NCI-H748 (cell line): ENCODE results near the gene GABARAPL2.

Experiments
- DNase-seq: peaks from one replicate; lab custom pipeline; 2025; ENCODE audit not compliant: unreplicated experiment; lab: John Stamatoyannopoulos, UW

GABARAPL2 gene

DNA sequence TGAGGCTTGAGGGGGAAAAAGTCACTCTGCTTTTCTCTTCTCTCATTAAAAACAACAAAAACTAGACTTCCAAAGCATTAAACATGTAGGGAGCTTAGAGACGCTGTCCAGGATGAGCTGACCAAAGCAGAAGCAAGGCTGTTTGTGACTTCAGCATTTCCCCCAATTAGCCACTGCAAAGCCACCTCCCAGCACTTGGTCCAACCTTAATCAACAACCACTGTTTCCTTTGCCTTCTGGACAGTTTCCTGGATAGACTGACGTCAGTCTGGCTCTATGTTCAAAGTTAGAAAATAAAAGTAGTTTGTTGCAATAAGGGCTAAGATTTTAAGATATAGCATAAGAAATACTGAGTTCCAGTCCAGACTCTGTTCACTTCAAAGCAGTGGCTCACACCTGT is 13.2 kb upstream of the GABARAPL2 start:
- no peak for DNase-seq

DNA sequence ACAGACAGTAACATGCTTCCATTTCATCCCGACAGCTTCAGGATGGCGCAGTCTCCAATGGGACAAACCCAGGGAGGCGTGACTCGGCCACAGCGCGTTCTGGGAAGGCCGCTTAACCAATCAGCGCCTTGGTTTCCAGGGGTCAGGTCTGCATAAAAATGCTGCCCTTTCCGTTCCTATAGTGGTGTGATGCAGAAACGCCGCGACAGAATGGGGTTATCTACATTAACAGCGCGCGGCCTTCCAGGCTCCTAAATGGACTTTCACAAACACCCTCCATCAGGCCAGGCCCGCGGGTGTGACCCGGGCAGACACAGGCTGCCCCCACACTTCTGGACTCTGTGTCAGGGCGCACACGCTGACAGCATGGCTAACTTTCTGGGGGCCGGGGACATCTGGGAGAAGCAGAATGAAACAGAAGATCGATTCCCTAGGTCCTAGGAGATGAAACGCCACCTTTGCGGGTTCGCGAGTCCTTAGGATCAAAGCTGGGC is 10.9 kb upstream of the GABARAPL2 start:
- DNase-seq: peak; percentile 87

DNA sequence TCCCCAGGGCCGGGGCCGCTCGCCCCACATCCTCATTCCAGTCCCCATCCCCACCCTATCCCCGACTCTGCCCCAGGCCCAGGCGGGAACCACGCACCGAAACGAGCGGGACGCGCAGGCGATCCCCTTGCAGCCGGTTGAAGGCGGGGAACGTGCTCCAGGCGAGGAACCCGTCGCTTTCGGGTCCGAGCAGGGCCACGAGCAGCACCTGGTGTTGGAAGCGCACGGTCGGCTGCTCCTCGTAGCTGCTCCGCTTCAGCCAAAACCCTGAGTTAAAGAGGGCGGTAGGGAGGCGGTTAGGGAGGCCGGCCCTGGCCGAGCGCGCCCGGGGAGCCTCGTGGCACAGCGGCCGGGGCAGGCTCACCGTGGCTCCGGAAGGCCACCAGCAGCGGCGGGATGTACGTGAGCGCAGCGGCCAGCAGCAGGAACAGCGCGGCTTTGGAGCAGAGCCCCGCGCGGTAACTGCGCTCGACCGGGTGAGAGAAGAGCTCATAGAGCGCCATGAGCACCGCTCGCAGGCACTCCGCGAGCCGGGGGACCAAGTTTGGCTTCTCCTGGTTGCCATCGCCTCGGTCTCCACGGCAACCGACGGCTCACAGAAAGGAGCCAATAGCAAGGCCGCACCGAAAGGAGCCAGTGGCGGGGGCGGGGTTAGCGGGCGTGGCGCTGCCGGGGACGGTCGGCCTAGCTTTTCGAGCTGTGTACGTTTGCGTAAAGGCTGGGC is 10.3 kb upstream of the GABARAPL2 start, which contains the start of gene TMEM231:
Gene TMEM231, minus strand, starts transcription at position 546 of the 724 bp plus-strand sequence. Its CDS starts 43 bp downstream, at position 503.
- peak; percentile 95 for DNase-seq

DNA sequence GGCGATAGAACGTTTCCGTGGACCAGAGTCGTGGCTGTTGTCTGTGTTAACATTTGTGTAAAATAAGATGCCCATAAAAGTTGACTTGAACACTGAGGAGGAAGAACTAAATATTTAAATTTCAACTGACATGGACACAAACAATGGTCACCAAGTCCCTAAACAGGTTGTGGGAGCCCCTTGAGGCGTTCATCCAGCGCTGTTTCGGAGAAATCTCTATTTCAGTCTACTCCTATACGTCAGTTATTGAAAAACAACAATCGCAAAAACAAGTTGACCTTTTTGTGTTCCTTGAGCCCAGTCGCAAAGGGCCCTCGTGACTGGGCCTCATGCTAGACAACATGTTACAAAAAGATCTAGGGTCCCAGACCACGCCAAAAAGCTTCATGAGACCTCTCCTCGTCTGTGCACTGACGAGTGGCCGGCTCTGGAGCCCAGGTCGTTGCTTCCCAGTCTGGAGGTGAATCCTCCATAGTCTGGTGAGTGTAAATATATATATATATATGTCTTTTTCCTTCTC is 9.7 kb upstream of the GABARAPL2 start:
- DNase-seq: no peak

DNA sequence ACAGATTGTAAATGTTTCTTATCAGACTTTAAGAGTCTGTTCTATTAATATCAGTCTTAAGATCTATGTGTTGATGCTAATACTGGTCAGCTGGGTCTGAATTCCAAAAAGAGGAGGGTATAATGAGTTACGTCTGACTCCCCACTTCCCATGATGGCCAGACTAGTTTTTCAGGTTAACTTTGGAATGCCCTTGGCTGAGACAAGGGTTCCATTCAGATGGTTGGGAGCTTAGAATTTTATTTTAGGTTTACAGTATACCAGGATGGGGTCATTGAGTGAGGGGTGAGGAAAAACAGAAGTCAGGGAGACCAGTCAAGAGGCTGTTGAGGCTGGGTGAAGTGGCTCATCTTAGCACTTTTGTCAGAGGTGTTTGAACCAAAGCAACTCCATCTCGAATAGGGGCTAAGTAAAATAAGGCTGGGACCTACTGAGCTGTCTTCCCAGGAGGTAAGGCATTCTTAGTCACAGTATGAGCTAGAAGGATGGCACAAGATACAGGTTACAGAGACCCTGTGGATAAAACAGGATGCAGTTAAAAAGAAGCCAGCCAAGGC is 7.3 kb upstream of the GABARAPL2 start:
- no peak for DNase-seq

DNA sequence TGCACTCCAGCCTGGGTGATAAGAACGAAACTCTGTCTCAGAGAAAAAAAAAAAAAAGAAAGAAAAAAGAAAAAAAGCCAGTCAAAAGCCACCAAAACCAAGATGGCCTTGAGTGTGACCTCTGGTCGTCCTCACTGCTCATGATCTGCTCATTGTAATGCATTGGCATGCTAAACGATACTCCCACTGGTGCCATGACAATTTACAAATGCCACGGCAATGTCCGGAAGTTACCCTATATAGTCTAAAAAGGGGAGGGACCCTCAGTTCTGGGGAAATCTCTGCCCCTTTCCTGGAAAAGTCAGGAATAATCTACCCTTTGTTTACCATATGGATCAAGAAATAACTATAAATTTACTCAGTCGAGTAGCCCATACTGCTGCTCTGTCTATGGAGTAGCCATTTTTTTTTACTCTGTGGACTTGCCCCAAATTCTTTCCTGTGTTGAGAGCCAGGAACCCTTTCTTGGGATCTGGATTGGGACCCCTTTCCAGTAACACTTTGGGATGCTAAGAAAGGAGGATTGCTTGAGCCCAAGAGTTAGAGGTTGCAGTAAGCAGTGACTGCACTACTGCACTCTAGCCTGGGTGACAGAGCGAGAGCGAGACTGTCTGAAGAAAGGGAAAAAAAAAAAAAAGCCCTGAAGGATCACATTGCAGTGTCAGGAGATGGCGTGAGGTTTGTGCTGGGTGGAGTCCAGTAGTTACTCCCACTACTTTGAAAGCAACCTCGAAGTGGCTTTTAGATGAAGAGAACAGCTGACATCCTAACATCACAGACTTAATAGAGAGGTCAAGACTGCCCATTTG is 6.4 kb upstream of the GABARAPL2 start:
- DNase-seq: no peak

DNA sequence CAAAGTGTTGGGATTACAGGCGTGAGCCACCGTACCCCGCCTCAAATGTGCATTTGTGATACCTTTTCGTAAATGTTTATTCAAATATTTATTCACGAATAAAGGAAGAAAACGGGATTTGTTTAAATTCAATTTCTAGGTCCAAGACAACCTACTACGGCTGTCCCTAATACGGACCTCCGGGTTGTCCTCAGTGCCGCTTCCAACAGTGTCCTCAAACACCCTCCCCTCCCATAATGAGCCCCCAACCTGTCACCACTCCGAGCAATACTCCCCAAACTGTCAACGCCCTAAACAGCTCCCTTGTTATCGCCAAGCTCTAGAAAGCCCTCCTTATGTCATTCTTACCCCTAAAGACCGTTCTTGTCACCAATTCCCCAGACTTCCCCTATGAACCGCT is 539 bp upstream of the GABARAPL2 start:
- DNase-seq: no peak

DNA sequence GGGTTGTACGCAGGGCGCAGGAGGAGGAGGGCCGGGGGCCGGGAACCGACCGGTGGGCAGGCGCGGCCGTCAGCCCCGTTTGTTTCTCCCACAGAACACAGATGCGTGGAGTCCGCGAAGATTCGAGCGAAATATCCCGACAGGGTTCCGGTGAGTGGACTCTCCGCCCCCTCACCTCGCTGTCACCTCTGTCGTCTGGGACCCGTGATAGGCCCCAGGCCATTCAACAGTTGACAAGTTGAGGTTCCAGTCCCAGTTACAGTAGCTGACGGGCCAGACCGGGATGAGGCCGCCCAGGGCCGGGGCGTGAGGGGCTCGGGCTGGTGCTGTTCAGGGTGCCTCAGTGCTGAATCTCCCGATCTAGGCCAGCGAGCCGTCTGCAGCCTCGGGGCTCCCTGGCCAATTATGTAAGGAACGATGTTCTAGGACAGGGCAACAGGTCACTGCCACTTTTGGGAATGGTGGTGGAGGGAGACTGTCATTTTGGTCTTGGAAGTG is 628 bp downstream of the GABARAPL2 start:
- DNase-seq: no peak

DNA sequence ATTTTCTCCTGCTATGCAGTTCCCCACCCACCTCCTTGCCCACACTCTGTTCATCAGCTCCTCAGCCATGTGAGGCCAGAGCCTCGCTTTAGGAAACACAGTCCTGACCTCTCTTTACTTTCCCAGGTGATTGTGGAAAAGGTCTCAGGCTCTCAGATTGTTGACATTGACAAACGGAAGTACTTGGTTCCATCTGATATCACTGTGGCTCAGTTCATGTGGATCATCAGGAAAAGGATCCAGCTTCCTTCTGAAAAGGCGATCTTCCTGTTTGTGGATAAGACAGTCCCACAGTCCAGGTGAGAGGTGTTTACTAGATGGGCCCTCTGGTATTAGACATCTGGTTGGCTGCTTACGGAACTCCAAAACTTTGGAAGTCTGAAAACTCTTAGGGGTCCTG is 1.7 kb downstream of the GABARAPL2 start:
- DNase-seq: no peak

DNA sequence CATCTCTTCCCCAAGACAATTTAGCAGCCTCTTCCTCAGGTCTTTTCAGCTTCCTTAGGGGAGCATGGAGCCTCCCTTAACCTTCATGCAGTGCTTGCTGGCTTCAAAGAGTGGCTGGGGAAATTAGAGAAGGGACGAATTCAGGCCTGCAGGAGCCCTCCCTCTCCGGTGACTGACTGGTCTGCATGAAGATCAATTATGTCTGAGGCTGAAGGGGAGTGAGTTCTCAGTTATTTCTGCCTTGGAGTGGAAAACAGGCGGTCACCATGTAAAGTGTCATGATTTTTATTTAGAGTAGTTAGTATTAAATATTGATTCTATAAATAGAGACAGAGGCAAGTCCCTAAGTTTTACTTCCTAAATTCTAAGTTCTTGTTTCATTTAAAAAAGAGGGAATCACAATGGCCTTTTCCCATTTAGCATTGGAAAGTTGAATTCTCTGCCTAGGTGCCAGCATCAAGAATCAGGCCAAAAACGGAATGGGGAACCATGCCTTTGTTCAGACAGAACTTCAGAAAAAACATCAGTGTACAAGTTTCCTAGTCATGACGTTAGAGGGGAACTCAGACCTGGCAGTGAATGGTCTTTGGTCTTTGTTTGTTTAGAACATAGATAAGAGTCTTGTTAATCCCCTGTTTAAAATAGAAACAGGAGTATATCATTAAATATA is 4.4 kb downstream of the GABARAPL2 start:
- no peak for DNase-seq

DNA sequence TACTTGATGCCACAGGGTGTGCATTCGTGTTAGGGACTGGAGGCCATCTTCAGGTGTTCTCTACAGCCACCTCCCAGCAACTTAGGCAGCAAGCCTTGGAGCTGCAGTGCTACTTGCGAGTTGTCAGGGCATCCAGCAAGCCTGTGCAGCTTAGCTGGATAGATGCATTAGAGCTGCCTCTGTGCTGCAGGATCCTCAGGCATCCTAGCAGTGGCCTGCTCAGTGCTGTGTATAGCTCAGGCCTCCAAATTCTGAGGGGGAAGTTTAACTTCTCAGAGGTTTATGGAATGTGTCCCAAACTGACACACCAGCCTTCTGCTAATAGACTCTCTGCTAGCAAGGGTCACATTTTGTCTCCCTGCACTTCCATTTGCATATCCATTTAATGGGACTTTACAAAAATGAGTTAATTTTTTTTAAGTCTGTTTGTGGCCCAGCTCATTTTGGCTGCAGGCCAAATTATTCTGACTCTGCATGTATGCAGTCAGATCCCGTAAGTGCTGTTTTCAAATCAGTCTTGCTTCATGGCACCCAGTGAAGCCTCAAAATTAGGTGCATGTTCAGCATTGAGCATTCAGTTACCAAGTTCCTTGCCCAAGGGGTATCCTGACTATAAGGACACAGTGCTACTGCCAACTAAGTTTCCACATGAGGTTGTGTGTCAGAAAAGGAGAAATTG is 6.8 kb downstream of the GABARAPL2 start:
- no peak for DNase-seq

DNA sequence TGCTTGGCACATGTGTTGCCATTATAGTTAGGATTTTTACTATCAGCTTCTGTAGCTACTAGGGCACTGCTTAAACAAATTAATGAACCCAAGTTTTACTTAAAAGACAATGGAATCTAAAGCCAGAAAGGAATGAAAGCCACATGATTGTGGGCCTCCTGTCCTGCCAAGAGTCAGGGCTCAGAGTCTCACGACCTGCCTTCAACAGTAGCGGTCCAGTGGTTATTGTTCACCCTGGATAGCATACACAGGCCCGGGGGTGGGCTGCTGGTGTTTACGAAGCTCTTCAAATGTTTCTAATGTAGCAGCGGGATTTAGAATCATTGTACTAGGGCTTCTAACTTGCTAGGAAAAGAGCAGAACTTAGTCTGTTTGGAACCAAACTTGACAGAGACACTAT is 7.8 kb downstream of the GABARAPL2 start:
- DNase-seq: no peak

DNA sequence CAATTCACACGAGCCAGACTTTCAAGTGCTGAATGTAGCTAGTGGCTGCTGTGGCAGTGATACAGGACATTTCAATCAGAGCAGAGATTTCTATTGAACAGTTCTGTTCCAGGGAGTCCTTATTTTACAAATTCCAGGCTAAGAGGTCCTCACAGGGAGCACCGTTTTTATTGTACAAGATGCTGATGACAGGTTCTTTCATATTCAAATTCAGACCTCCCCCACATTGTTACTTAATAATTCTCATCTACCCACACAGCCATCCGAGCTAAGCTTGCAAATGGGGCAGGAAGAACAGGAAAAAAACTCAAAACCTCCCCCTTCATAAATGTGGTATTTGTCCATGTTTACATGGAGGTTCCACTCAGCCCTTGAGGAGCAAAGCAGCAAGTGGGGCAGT is 9.8 kb downstream of the GABARAPL2 start:
- no peak for DNase-seq

DNA sequence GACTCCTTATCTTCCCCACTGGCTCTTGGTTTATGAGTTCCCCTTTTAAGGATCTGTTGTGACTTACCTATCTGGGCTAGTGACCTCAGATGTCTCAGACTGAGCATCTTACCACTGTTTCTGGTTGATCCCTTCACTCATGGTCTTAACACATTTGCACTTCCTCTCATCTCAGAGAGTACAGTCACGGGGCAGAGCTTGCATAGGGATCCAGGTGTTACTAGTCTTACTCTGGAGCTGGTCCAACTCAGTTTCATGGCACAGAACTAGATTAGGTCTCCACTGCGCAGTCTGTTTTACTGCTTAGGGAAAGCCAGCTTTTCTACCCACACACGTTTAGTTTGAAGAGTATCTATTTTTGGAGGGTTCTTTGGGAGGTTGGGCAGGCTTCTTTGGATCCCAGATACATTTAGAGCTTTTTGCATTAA is 10.2 kb downstream of the GABARAPL2 start:
- no peak for DNase-seq

DNA sequence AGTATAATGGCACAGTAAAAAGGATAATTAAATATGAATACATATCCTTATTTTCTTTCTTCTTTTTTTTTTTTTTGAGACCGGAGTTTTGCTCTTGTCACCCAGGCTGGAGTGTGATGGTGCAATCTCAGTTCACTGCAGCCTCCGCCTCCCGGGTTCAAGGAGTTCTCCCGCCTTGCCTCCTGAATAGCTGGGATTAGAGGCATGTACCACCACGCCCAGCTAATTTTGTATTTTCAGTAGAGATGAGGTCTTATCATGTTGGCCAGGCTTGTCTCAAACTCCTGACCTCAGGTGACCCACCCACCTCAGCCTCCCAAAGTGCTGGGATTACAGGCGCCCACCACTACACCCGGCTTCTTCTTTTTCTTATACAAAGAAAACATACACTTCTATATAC is 12.0 kb downstream of the GABARAPL2 start:
- DNase-seq: no peak

DNA sequence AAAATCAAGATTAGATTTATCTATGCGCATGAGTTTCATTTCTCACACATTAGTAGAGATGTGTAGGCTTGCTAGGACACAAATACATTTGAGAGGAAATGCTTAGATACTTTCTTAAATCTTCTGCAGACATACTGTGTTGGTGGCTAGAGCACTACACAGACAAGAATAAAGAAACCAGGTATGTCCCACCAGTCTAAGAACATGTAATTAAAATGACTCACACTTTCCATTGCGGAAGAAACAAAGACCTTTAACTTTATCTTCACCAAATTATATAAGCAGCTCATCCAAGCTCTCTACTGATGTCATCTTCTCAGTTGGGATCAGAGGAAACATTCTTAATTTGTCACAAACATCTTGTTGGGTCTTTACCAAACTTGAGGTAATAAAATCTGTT is 12.5 kb downstream of the GABARAPL2 start:
- no peak for DNase-seq

DNA sequence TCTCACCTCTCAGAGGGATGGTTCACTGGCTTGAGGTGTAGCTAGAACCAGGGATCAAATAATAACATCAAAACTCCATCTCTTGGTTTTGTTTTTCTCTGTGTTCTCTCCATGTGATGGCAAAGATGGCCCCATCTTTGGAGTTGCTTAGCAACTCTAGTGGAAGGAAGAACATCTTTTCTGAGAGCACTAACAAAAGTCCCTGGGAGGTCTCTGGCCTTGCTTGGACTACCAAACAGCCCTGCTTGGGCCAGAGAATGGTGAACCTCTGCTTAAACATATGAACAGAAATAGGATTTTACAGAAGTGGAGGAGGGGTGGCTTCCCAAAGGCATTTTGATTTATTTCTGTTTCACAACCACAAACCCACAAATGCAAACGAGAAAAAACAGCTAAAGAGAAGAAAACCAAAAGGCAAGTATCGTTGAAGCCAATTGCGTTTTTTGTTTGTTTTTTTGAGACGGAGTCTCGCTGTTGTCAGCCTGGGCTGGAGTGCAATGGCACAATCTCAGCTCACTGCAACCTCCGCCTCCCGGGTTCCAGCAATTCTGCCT is 13.2 kb downstream of the GABARAPL2 start:
- DNase-seq: no peak

DNA sequence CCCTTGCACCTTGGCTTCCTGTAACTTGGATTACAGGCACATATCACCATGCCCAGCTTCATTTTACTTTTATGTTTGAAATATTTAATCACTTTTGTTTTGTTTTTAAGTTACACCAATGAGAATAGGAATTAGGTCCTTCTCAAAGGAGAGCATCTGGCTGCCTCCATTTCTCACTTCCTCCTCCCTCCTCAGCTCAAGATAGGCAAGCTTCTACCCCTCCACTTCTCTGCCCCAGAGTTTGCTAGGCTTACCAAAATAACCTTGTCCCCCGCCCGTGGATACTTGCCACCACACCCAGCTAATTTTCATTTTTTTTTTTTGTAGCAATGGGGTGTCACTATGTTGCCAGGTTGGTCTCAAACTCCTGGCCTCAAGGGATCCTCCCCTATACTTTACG is 17.9 kb downstream of the GABARAPL2 start:
- no peak for DNase-seq

DNA sequence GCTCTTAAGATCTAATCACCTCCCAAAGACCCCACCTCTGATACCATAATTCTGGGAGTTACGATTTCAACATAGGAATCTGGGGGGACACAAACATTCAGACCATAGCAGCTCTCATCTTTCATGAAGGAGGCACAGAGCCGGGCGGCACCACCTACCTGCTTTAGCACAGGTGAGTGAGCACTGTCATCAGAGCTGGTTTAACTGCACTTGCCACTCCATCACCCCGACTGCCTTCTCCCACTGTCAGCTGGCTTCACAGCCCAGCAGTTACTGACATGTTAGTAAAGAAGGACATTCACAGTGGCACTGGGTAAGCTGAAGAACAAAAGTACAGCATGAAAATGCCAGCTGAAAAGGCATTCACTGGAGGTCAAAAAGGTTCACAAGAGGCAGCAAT is 22.5 kb downstream of the GABARAPL2 start:
- no peak for DNase-seq

DNA sequence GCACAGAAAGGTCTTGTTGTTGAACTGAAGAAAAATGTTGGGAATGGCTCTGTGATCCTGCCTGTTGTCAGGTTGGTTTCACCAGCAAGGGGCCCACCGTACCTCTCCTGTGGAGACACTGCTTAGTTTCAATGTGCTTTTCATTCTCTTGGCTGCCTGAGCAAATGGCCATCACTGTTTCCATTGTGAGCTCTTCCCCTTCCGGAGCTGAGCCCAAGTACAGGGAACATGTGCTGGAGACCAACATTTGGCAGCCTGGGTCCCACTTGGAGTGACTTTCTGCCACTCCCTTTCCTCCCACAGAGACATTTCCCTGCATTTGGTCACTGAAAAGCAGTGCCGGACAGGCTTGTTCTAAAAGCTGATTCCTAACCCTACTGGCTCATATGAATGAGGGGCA is 23.1 kb downstream of the GABARAPL2 start:
- no peak for DNase-seq
